HG03575 (cell line): ENCODE data around the gene TOM1.
"Not testable (repeated sequence)": the region's sequence is repeated elsewhere in the genome, so short reads cannot be mapped to it uniquely, and the experiment has no call there.

ENCODE experiments used
- ATAC-seq: cut with Tn5 transposase; IDR thresholded peaks from one replicate; pipeline ENCODE4 v1.9.1; 2021; ENCODE audit not compliant: unreplicated experiment, insufficient number of reproducible peaks, low FRiP score; ENCODE audit errors: extremely low read depth

Gene TOM1

DNA sequence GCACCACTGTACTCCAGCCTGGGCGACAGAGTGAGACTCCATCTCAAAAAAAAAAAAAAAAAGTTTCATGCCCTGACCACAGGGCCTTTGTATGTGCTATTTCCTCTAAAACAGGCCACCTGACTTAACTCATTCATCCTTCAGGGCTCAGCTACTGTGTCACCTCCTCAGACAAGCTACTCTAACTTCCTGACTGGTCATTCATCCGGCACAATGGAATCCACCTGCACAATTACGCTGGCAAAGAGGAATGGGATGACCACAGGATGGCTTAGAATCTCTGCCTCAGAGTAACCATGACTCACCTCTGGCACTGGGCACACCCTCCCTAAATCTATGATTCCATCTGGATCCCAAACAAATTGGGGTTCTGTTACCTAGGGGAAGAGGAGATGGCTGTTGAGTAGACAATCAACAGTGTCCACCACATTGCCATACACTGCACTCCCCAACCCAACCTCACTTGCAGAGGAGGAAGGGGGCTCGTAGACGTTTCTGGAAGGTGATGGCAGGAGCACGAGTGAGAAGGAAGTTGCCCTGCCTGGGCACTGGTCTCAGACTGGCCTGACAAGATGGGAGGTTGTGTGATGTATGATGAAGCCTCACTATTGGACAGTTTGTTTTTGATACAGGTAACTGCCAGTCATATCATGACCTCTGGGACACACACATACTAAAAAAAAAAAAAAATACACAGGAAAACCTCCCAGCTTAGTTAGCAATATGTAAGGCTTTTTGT lies 58.4 kb downstream of the TOM1 start:
- no peak for ATAC-seq

DNA sequence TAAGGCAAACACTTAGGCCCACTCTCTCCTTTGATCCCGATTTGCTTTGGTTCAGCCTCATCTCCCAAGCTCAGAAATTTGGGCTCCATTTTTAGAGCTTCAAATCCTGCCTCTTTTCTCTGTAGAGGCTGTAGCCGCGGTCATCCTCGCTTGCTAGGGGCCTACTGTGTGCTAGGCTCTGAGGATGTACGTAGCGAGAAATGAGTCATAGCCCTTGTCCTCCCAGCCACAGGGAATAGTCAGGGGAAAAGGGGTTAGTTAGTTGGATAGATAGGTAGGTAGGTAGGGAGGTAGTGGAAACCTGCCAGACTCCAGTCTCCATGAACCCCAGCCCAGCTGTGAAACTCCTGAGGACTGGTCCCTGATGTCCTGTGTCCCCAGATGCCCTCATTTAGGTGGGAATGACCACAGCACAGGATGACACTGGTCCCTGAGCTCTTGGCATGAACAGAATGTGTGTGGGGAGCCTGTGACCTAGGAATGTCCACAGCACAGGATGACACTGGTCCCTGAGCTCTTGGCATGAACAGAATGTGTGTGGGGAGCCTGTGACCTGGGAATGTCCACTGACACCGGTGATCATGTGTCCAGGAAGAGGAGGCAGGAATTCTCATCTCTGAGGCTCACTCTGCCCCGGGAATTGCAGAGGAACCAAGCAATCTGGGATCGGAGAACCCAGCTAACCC lies 59.8 kb downstream of the TOM1 start:
- ATAC-seq = no peak

DNA sequence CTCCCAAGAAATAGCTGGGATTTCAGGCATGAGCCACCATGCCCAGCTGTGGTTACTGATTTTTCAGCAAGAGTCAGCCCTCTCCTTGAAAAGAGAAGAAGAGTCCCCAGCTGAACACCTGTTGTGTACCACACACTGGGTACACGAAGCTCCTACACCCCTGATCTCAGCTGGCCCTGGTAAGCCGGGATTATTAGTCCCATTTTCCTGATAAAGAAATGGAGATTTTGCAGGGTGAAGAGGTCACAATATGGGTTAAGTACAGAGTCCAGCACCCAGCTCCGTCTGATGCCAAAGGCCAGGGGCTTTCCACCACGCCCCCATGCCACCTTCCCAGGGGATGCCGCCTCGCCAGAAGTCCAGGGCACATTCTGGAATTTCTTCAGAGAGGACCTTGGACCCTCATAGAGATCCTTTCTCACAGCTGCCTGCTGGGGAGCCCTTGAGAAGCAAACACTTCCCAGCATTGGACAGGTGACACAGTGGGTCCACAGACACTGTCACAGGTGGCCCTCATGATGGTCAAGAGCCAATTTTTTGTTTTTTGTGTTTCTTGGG lies 61.4 kb downstream of the TOM1 start:
- ATAC-seq = no peak

DNA sequence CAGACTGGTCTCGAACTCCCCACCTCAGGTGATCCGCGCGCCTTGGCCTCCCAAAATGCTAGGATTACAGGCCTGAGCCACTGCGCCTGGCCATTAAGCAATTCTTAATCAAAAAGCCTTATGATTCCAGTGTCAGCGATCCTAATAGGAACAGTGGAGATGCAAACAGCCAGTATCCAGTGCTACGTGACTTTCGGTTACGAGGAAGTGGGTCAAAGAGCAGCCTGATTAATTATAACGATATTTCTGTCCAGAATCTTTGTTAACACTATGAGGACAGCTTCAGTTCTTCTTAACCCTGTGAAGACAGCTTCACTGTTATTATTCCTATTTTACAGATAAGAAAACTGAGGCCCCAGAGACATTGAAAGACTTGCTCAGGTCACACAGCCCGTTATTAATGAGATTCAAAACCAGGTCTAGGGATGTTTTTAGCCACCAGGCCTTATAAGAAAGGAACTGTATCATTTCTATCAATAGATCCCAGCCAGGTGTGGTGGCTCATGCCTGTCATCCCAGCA lies 63.9 kb downstream of the TOM1 start:
- ATAC-seq = no peak

DNA sequence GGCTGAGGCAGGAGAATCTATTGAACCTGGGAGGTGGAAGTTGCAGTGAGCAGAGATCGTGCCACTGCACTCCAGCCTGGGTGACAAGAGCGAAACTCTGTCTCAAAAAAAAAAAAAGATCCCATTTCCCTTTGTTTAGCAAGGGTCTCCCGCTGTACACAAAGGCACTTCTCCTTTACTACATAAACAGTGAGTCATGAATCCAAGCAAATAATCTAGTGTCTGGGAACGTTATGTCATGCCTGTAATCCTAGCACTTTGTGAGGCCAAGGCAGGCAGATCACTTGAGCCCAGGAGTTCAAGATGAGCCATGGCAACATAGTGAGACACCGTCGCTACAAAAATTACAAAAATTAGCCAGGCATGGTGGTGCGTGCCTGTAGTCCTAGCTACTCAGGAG lies 64.5 kb downstream of the TOM1 start:
- not testable (repeated sequence) for ATAC-seq

DNA sequence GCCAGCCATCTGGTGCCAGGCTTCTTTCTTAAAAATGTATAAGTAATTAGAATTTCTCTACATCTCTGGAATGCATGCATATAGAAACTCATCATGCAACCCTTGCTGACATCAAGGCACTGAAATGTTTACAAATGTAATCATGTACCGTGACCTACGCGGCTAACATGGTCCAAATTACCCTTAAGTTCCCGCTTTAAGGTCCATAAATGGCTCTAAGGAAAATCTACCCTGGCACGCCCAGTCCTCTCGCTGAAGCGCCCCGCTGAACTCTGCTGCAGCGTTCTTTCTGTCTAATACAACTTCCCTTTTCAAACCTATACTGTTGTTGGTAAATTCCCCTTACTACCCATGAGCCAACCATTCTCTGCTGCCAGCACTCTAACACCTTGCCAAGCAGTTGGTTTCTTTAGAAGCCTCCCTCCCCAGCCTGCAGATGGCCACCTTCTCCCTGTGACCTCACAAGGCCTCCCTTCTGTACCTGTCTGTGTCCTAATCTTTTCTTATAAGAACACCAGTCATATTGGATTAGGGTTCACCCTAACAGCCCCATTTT lies 67.7 kb downstream of the TOM1 start:
- no peak for ATAC-seq

DNA sequence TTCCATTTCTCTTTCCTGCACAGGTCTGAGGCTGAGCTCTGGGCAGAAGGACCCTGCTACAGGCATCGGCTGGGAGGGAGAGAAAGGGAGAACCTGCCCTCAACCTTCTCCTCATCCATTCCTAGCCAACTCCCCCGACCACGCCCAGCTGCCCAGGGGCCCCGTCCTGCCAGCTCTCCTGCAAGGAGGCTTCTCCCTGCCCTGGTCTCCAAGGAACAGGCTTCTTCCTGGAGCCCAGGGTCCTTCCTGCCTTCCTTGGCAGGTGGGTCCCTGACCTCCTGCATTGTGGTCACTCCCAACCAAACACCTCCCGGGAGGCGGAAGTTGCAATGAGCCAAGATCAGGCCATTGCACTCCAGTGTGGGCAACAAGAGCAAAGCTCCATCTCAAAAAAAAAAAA lies 68.7 kb downstream of the TOM1 start:
- ATAC-seq = no peak

DNA sequence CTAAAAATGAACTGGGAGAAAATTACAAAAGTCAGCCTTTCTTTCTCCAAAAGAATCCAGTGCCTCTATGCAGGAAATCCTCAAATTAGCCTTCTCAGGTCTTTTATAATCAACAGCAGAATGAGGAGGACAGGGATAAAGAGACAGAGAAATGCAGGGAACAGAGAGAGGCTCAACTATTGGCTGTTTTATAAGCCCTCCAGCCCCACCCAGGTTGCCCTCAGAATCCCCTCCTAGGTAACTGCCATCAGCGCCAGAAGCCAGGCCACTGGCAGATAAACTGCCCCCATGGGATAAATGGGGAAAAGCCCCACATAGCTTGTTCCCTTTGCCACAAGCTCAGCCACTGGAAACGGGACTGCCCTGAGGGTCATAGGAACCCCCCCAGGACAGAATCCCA lies 70.3 kb downstream of the TOM1 start:
- ATAC-seq = no peak

DNA sequence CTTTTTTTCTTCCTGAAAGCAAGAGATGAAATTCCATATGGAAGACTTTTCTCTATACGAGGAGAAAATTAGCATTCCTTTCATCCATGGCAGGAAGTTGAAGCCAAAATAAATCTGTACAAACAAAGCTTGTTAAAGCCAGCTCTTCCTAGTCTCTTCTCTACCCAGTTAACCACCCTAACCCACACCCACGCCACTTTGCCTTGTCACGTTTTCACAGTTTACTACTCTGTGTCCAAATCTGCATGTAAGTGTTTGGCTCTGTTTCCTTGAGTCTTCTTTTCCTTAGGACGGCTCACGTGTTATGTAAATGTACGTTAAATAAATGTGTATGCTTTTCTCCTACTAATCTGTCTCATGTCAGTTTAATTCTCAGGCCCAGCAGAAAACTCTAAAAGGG lies 74.1 kb downstream of the TOM1 start:
- no peak for ATAC-seq

DNA sequence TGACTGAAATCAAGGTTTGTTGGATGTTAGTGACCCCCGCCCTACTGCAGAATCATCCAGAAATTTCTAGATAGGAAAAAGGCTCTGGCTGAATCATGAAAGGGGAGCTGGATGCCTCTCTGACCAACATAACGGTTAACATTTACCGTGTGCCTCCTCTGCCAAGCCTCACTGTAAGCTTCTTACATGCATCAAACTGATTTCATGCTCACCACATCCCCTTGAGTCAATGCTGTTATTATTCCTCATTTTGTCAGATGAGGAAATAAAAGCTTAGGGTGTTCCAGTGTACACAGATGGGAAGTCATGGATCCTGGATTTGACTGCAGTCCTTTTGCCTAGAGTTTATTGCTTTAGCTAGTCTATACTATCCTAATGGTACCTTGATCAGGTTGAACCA lies 75.3 kb downstream of the TOM1 start:
- ATAC-seq = no peak

DNA sequence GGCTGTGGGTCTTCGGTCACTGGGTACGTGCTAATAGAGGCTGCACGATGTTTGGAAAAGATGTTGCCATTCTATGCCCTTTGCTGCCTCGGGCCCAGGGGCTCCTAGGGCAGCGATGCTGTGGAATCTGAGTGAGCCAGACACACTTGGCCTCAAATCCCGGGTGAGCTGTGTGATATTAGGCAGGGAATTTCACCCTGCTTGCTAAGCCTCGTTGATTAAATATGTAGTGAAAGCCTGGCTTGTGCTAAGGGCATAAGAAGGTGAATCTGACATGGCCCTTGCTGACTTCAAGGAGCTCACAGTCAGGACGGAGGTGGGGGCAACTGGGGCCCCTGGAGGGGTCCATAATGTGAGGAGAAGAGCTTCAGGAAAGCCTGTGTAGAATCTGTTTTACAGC lies 75.8 kb downstream of the TOM1 start:
- no peak for ATAC-seq

DNA sequence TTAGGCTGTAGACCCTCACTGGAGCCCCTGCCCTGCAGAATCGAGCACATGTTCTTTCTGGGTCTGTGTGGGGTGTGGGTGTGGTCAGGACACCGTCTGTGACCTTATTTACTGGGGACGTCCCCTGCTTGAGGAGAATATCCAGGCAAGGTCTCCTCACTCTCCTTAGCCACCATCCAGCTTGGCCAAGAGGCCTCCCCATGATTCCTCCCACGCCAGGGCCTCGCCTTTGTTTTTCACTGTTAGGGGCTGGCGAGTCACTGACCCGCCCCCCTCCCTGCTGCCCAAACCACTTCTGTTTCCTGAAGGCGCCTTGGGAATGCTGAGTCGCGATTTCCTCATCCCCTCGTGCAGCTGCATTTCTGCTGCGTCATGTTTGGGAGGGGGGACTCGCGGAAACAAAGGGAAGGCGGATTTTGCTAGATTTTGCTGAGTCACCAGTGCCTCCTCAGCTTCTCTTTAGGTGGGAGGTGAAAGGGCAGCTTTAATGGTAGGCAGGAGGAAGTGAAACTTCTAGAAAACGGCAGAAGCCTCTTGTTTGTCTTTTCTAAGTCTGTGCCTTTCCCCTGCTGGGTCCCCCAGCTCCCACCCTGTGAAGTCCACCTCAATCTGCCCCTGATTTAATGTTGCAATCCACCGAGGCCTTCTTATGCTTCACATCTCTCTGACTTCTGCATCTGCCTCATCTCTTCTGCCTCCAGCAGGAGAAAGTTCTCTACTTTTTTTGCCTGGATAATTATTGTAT lies 77.2 kb downstream of the TOM1 start:
- ATAC-seq = no peak

DNA sequence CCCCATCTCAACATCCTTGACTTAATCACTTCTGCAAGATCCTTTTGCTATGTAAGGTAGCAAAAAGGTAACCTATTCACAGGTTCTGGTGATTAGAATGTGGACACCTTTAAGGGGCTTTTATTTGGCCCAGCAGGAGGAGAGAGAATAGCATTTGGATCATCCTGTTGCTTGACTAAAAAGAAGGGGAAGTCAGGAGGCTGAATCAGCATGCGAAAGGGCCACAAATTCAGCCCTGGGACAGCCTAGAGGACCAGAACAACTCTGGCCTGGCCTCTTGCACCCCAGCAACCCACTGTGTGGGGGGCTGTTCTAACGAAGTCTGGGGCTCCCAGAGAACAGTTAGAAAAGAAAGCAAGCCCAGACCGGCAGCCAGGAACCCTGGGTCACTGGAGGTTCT lies 78.0 kb downstream of the TOM1 start:
- no peak for ATAC-seq

DNA sequence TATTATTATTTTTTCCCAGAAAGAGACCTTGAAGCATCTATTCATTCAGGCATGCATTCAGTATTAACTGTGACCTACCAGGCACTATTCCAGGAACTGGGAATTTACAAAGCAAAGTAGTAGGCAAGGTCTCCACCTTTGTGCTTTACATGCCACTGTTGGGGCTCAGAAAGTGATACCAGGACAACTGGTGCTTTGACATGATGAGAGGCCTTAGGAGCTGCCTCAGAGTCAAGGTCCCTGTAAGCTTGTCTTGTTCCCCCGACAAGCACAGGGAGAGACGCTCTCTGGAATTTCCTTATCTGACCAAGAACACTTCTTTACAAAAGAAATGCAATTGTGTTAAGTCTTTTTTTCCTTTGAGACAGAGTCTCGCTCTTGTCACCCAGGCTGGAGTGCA lies 78.9 kb downstream of the TOM1 start:
- ATAC-seq = no peak

DNA sequence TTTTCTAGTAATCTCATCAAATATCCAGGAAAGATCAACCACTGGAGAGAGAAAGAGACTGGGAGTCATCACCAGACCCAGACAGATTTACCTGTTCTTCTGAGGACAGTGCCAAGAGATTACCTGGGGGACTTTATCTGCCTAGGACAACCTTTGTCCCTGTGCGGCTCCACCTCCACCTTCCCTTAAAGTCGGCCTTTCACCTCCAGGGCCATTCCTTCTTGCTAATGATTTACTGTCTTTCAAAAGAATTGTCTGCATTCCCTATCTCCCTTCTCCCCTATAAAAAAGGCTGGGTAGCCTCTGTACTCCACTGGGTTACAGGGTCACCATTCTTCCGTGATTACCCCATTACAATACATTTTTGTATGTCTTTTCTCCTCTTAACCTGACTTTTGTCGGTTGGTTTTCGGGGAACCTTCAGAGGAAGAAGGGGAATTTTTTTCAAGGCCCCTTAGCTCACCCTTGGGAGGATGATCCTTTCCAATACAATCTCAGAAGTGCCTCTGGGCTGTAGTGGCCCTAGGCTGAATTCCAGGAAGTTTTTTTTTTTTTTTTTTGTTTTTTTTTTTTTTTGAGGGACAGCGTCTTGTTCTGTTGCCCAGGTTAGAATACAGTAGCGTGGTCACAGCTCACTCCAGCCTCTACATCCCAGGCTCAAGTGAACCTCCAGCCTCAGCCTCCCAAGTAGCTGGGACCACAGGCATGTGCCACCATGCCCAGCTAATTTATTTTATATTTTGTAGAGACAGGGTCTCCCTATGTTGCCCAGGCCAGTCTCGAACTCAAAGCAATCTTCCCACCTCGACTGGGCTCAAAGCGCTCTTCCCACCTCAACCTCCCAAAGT lies 79.7 kb downstream of the TOM1 start:
- no peak for ATAC-seq

DNA sequence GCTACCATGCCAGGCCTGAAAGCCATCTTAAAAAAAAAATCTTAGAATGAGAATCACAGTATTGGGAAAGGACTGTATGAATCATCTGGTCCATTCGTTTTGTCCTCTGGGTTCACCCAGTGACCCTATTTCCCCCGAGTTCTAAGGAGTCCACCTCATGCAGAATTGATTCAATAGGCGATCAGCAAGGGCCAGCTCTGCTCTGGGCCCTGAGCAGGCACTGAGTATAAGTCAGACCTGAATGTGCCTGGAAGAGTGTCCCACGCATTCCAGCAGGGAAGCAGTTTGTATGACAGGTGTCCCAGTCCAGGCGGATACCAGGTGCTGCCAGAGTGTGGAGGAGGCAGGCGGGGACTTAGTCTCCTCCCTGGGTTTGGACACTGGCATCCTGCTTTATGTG lies 80.3 kb downstream of the TOM1 start:
- no peak for ATAC-seq

DNA sequence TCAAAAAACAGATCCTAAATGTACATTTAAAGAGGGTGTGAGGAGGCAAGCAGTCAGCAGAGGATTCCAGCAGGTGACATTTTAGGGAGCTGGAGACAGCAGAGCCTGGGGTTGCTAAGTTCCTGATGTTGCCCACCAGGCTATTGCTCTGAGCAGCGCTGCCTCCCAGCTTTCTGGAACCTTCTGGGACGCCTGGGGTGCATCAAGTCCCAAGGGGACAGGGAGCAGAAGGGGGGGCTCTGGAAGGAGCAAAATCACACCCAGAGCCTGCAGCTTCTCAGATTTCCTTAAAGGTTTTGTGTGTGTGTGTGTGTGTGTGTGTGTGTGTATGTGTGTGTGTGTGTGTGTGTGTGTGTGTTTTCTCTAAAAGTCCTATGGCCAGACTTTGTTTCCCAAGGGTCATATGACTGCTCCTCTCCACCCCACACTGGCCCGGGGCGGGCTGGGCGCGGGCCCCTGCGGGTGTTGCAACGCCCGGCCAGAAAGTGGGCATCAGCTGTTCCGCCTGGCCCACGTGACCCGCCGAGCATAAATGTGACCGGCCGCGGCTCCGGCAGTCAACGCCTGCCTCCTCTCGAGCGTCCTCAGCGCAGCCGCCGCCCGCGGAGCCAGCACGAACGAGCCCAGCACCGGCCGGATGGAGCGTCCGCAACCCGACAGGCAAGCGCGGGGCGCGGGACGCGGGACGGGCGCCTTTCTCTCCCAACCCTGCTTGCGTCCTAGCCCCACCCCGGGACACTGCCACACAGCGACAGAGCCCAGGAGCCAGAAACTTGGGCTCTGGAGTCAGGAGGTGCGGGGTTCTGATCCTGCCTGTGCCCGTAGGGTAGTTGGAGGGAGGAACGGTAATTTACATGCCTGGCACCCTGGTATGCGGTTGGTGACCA lies 81.1 kb downstream of the TOM1 start, which contains the start of gene HMOX1:
HMOX1 (plus strand) TSS at position 560 of the 887 bp plus-strand sequence; CDS start at position 638, 78 bp downstream.
- no peak for ATAC-seq
